Measurements from ENCODE around the gene SCUBE3.

SCUBE3 gene

DNA sequence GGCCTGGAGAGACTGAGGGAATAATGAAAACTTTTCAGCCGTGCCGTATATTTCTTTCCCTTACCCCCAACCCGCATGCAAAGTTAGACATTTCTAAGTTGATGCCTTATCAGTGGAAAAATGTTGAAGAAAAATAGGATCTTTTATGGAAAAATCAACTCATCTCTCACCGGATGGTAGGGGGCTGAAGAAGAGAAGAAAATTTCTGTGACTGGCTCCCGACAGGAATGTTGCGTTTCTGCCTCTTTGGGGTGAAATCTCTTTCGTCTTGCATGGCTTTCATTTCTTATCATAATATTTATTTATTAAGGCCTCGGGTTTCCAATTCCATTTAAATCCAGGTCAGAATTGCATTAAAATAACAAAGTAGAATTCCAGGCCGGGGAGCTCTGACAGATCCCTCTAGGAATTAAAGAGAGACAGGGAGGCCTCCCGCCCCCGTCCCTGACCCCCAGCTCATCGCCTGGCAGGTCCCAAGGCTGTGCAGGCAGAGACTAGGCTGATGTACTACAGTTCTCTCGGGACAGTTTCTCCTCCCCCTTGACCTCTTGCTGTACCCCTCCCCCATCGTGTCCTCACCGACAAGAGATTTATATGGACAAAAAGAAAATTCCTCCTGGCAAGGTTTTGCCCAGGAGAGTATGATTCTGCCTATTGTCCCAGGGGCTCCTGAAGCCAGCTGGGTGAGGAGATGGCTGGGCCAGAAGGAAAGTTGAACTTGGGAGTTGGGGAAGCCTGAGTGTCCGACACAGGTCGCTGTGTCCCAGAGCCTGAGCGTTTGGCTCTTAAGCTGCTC lies 1.3 kb downstream of the SCUBE3 start:
- no peak for DNase-seq

DNA sequence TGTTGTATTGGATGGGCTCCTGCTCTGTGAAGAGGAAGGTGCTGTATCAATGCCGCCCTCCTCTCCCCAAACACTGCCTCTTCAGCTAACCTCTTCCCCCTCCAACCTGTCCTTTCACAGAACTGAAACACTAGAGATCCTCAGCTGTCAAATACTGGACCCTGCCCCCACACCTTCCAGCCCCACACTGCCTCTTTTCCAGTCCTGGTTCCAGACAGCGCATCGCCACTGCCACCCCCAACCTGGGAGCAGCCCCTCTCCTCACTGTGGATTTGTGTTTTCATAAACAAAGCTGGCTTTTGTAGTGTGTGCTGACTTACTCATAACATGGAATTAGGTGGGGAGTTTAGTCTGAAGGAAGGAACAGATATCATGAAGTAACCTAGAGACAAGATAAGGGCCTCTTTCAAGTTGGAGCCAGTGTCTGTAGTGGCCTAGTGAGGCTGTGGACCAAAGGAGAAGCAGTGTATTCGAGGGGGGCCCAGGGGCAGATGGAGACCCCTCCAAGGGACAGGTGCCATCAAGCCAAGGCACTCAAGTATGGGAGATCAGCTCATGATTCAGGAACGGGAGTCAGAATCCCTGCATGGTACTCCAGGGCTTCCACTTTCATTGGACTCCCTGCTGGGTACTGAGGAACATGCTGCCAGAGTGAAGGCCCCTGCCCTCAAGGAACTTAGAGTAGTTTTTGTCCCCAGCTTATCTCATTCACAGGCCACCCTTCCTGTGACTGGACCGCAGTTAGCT lies 2.1 kb downstream of the SCUBE3 start:
- no peak for DNase-seq

DNA sequence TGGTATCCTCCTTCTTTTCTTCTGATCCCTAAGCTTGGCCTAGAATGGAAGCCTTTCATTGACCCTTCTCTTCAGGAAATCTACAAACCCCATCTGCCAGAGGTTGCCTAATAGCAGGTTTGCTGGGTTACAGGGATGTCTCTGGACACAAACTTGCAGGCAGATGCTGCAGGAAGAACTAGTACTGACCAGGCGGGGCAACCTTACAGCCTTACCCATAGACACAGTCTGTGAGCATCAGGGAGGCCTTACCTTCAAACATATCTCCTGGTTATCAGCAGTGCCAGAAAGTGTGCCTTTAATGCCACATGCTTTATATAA lies 2.6 kb downstream of the SCUBE3 start:
- no peak for DNase-seq

- DNase-seq: no peak
Observed at GRCh38 chr6:35216851-35217811, 3.4 kb downstream of the SCUBE3 start.

DNA sequence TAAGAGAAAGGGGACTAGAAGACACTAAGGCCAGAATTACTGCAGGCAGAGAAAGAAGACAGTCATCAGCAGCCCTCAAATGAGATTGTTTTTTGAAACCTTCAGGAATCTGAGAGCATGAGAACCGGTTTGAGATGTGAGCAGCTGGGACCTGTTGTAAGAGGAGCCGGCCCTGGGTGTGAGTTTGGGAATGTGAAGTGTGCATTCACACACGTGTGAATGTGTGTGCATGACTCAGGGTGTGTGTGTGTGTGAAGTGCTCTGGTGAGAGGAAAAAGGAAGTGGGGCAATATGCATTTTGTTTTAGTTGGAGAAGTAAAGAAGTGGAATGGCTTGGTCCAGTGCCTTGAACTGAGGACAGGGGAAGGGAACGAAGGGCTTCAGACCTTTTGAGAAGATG lies 4.3 kb downstream of the SCUBE3 start:
- peak; percentile 7 for DNase-seq

DNA sequence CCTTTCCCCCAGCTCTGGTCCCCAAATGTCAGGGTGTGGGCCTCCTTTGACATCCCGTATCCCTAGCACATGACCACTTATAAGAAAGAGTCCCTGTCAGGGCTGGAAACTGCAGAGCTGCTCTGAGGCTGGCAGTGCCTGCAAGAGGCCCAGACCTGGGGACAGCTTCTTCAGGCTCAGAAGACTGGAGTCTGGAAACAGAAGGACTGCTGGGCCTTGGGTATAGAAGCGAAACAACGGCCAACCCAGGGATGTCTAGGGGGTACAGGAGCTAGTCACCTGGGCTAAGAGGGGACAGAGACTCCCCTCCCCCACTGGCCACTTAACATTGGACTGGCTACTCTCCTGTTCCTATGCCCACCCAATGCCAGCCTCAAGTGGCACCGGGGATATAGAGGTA lies 4.7 kb downstream of the SCUBE3 start:
- no peak for DNase-seq

GRCh38 chr6:35219683-35220326 lies 6.0 kb downstream of the SCUBE3 start:
- peak; percentile 22 for DNase-seq

DNA sequence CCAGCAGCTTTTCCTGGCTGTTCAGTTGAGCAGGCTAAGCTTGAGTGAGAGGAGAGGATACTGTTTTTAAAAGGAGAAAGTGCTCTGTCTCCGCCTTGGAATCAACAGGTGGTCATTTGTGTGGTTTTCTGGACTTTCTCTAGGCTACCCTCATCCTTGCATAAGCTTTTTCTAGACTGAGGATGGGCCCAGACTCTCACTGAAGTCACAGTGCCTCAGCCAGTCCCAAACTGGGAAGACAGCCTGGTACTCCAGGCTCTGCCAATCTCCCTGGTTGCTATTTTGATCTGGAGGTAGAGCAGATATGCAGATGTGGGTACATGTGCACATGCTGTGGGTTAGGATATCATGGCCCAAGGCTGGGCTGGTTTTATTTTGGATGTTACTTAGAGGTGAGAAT lies 7.0 kb downstream of the SCUBE3 start:
- DNase-seq: no peak

DNA sequence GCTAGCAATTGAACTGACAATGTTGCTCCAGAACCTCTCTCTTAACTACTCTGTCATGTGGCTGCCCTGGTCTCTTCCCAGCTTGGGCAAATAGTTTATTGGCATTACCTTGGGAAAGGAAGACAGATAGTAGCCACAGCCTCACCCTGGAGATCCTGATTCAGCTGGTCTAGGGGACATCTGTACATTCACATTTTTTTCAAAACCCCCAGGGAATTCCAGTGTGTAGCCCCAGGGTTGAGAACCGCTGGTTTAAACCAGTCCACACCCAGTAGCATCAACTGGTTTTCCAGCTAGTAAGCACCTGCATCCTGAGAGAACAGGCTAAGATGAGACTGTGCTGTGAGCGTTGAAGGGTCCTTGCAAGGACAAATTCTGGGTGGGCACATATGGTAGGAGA lies 9.6 kb downstream of the SCUBE3 start:
- DNase-seq: no peak

DNA sequence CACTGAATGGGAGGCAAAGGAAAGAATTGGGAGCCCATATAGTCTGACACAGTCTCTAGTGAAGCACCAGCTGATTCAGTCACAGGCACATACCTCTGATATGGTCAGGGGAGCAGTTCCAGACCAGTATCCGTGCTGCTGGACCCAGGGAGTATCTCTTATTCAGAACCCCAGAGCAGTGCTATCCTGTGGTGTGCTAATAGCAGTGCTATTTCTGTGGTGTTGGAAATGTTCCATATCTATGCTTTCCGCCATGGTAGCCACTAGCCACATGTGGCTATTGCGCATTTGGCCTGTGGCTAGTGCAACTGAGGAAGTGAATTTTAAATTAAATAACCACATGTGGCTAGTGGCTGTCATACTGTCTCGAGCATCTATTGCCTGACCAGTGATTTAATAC lies 11.0 kb downstream of the SCUBE3 start:
- DNase-seq: no peak

DNA sequence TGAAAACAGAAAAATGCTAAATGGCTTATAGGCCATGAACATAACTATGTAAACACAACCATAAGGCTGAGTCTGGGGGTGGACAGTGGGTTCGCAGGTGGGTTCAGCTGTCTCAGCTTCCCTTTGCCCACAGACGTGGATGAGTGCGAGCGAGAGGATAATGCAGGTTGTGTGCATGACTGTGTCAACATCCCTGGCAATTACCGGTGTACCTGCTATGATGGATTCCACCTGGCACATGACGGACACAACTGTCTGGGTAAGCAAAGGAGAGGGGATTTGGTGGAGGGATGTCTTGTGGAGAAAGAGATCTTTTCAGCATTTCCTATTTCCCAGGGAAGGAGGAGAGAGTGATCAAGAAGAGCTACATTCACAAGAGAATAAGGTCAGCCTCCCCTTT lies 14.7 kb downstream of the SCUBE3 start:
- no peak for DNase-seq

- DNase-seq: no peak
Observed at GRCh38 chr6:35229304-35229703, 15.5 kb downstream of the SCUBE3 start.

DNA sequence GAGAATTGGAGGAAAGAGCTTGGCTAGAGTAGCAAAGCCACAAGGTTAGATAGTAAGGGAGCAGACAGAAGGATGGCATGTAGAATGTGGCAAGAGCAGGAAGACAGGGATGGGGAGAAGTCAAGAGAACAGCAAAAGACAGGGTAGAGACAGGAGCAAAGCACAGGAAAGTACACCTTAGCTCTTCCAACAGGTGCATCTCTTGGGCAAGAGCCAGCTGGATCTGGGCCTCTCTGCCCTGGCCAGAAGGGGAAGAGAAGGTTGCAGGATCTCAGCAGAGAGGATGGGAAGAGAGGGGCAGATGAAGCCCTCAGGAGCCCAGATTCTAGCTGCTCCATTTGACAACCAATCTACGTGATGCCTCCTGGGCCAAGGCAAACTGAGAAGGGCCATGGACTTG lies 16.7 kb downstream of the SCUBE3 start:
- no peak for DNase-seq

GRCh38 chr6:35230950-35231349 lies 17.2 kb downstream of the SCUBE3 start:
- no peak for DNase-seq

GRCh38 chr6:35231563-35231962 lies 17.8 kb downstream of the SCUBE3 start:
- no peak for DNase-seq

- DNase-seq: no peak
Observed at GRCh38 chr6:35234901-35235300, 21.1 kb downstream of the SCUBE3 start.

DNA sequence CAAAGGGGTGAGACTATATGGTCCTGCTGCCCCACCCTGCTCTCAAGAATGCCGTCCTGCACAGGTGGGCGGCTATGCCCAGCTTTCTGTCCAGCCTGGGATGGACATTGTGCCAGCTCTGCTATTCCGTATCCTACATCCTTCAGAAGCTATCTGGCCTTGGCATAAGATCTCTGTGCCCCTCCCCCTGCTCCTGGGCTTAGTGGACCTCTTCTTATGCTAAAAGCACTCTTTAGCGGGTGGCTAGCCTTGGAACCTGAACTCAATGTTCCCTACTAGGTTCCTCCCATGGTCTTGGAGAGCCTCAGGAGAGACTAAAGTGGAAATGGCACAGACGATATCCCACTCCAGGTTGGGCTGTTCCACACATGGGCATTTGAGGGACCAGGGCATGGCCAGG lies 22.5 kb downstream of the SCUBE3 start:
- no peak for DNase-seq

DNA sequence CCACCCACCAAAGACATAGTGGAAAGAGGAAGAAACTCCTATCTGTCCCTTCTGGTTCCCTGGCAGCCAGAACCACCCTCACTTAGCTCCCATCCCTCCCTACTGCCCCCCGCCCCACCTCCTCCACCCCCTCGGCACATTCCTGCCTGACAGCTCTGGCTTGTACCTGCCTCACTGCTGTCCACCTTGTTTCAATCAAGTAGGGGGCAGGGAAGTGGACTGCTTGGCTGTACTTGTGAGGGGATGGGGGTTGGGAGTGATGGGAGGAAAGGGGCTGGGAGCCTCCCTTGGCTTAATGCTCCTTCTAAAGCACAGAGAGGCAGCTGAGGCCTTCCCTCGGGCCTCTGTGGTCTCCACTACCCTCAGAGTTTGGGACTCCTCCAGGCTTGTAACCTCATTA lies 23.7 kb downstream of the SCUBE3 start:
- DNase-seq: no peak

DNA sequence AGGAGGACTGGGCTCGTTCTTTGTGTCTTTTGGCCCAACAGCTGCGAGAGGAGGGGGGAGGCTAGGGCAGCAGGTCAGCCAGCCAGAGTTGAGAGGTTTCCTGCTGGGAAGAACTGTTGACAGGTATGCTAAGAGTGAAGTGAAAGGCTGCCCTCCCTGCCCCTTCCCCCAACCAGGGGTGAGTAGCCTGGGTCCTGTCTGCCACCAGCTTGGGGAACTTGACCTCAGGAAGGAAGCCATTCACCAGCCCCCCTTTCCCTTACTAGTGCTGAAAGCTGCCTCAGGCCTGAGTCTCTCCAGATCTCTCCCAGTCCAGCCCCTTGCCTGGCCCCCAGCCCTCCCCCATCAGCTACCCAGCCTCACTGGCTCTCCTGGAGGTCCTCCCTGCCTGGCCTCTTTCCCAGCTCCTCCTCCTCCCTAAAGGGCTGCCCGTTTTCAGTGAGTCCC lies 25.1 kb downstream of the SCUBE3 start:
- no peak for DNase-seq

DNA sequence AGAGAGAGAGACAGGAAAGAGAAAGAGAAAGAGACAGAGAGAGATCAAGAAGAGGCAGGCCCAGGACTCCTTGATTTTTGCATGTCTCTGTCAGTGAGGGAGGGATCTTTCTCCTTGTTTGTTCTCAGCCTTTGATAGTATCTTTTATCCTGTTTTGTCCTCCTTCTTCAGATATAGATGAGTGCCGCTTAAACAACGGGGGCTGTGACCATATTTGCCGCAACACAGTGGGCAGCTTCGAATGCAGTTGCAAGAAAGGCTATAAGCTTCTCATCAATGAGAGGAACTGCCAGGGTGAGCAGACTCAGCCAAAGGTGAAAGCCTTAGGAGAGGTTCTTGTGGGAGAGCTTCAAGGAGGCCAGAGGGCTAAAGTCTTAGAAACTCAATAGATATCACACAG lies 25.8 kb downstream of the SCUBE3 start:
- no peak for DNase-seq

DNA sequence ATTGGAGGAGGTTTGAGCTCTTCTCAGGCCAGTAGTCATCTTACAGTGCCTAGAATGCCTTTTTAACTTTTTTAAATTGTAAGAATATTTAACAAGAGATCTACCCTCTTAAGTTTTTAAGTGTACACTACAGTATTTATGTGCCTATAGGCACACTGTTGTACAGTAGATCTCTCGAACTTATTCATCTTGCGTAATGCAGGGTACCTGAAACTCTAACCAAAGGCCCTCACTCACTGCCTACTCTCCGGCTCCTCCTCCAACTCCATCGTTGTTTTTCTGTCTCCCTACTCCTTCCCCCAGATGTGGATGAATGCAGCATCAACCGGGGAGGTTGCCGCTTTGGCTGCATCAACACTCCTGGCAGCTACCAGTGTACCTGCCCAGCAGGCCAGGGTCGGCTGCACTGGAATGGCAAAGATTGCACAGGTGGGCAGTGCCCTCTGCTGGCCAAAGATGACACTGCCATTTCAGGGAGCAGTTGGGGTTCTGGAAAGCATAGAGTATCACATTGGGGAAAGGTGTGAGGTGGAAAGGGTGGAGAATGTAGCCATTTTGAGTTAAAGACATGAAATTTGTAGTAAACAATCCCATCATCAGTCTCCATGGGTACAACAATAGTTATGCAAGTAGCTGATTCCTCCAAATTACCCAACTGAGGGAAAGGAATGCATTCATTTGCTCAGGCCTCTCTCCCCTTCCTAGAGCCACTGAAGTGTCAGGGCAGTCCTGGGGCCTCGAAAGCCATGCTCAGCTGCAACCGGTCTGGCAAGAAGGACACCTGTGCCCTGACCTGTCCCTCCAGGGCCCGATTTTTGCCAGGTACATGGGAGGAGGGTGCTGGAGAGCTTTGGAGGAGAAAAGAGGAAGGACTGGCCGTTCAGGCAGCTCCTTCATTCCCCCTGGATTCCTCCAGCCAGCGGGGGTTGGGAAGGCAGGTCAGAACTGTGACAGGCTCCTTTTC lies 27.4 kb downstream of the SCUBE3 start:
- peak; percentile 55 for DNase-seq

DNA sequence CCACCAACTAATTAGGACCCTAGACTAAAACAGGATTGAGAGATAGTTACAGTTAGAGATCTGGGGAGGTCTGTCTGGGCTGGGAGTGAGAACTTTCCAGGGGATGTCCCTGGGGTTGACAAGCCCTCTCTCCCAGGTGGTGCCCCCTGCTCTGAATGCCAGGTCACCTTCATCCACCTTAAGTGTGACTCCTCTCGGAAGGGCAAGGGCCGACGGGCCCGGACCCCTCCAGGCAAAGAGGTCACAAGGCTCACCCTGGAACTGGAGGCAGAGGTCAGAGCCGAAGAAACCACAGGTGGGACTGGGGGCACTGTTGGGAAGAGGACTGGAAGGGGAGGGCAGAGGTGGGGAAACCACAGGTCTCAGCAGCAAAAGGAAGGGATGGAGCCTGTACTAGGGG lies 28.7 kb downstream of the SCUBE3 start:
- no peak for DNase-seq
